ENCODE measurements around the gene ASB8.

DNA sequence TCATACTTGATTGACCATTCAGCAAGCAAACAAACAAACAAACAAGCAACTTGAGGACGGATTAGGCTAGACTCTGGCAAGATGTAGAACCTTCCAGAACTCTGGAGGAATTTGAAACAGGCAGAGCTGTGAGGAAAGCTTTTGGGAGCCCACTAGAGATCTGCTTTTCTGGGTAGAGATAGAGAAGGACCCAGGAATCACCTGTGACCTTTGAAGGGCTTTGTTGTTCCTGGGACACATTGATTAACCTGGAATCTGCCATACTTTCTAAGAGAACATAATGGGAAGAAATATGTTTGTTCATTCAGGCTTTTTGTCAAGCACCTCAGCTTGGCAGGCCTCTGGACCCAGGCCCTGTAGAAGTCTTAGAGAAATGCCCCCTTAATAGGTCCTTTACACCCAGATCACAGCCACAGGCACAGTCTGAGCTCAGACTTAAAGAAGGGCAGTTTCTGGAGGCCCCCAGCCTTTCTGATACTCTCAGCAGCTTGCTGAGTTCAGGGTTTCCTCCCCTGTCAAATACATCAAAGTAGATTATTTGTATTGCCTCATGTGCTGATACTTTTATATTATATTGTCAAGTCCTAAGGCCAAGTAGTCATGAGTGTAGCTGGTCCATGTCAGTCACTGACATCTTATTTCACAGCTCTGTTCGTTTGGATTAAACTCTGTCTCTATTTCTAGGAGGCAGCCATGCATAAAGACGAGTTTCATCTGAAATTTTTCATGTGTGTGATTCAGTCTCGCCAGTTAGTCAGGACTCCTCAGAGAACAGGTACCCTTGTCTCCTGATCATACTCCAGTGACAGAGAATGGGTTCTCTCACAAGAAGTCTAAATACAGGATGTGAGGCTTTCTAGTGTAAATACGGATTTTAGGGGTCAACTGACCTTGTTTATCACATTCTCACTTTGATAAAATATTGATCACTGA, 50.4 kb downstream of the ASB8 start:
- no peak for TF ChIP-seq POLR2AphosphoS5 (IDR thresholded peaks at IDR 0.05; ENCODE audit: low read depth, low read length)
- TF ChIP-seq POLR2A (IDR thresholded peaks at IDR 0.05; ENCODE audit: low read depth, low read length): no peak
- TF ChIP-seq TAF1 (IDR thresholded peaks at IDR 0.05; ENCODE audit: low read depth, low read length): no peak

All from GM12891 (cell line).